Fibroblast of lung (primary cell): ENCODE results near the gene MORC4. TPM values are rescaled to one million over a fixed set of nuclear protein-coding genes. Genes with fewer than 3 reads are reported as not detected.

Experiments
- DNase-seq, 2 donors: peaks; one replicate each; pipeline versions ENCODE4 v3.0.0 to v3.0.0-alpha.2; 2010; ENCODE audit warnings: low read depth in 2 of 2
- H2AFZ ChIP-seq: 2 replicates; pipeline ENCODE4 v1.5.1; 2012; ENCODE audit warnings: low read length, control low read depth, inconsistent platforms
- H3K27ac ChIP-seq: 2 replicates; pipeline ENCODE4 v1.5.1; 2011; ENCODE audit warnings: low read length, control low read depth; ENCODE audit not compliant: insufficient read depth
- H3K27me3 ChIP-seq: 2 replicates; pipeline ENCODE4 v1.5.1; 2011; ENCODE audit warnings: mild to moderate bottlenecking, low read length; ENCODE audit not compliant: control insufficient read depth, insufficient read depth
- H3K36me3 ChIP-seq: 2 replicates; pipeline ENCODE4 v1.5.1; 2011; ENCODE audit warnings: low read length; ENCODE audit not compliant: control insufficient read depth, insufficient read depth
- H3K4me1 ChIP-seq: 2 replicates; pipeline ENCODE4 v1.5.1; 2011; ENCODE audit warnings: low read length; ENCODE audit not compliant: control insufficient read depth, insufficient read depth; ENCODE audit errors: extremely low read depth
- H3K4me2 ChIP-seq: 2 replicates; pipeline ENCODE4 v1.5.1; 2011; ENCODE audit warnings: low read length, control low read depth; ENCODE audit not compliant: insufficient read depth; ENCODE audit errors: extremely low read depth
- H3K4me3 ChIP-seq, 4 experiments: fragments of 200-600 bp in 1 of 4; sonication (generic) in 1 of 4; replicated peaks in 1 of 4; 2 replicates each; pipeline ENCODE4 v1.5.1; 2011 to 2016; ENCODE audit warnings: low read length in 4 of 4, low read depth in 3 of 4, mild to moderate bottlenecking in 3 of 4, control low read depth in 2 of 4, inconsistent platforms in 1 of 4, mixed read lengths in 1 of 4; ENCODE audit not compliant: insufficient read depth in 1 of 4; ENCODE audit errors: control extremely low read depth in 1 of 4
- H3K79me2 ChIP-seq: 2 replicates; pipeline ENCODE4 v1.5.1; 2012; ENCODE audit warnings: mild to moderate bottlenecking, low read length, inconsistent platforms; ENCODE audit not compliant: control insufficient read depth, insufficient read depth
- H3K9ac ChIP-seq: 2 replicates; pipeline ENCODE4 v1.5.1; 2011; ENCODE audit warnings: mild to moderate bottlenecking, low read length, control low read depth; ENCODE audit not compliant: insufficient read depth
- H3K9me3 ChIP-seq: 2 replicates; pipeline ENCODE4 v1.5.1; 2012; ENCODE audit warnings: low read depth, low read length; ENCODE audit not compliant: control insufficient read depth, insufficient read depth
- H4K20me1 ChIP-seq: 2 replicates; pipeline ENCODE4 v1.5.1; 2011; ENCODE audit warnings: low read length; ENCODE audit not compliant: control insufficient read depth, insufficient read depth; ENCODE audit errors: extremely low read depth
- EZH2 ChIP-seq: IDR thresholded peaks from 2 replicates; pipeline ENCODE4 v1.5.1; 2012; ENCODE audit warnings: low read length, control low read depth, mild to moderate bottlenecking; ENCODE audit errors: missing control alignments
- polyA plus RNA-seq, 2 donors: library from polyadenylated mRNA; depleted of rRNA in 1 of 2; stranded (reverse) in 1 of 2; unstranded in 1 of 2; fragments of >200 nt; gene quantifications; 2 replicates each; pipeline ENCODE4 v1.2.1, GENCODE V29; 2011 to 2012; ENCODE audit warnings: missing spikeins in 1 of 2
- total RNA-seq: library from RNA; depleted of rRNA; stranded (reverse); fragments of >200 nt; gene quantifications from 2 replicates; pipeline ENCODE4 v1.2.1, GENCODE V29; 2014
- TF ChIP-seq, protein P1 (sequence below), 2 donors: IDR thresholded peaks in 1 of 2; conservative IDR thresholded peaks in 1 of 2; 1 replicate in 1 of 2; 2 replicates in 1 of 2; pipeline ENCODE4 v1.5.1; 2011 to 2012; ENCODE audit warnings: low read length in 2 of 2, control low read depth in 1 of 2, inconsistent platforms in 1 of 2, low read depth in 1 of 2, mild to moderate bottlenecking in 1 of 2

MORC4 gene
- total and polyA plus RNA-seq, 2 donors (not counting 1 experiment from before 2014, with no cell fraction given), result 27.5 to 44.8 TPM

GRCh38 chrX:106891762-106892460 lies 108.1 kb downstream of the MORC4 start:
- Histone ChIP-seq H3K36me3 (no peaks in the 10 kb centered on the region), H2AFZ (no peak overlapping the region), H3K27me3 (no peaks in the 10 kb centered on the region), H4K20me1 (no peaks in the 10 kb centered on the region), H3K9ac (no peak overlapping the region), H3K9me3 (no peaks in the 10 kb centered on the region), H3K27ac (no peak overlapping the region), H3K79me2 (no peaks in the 10 kb centered on the region), H3K4me1 (peaks cover 6% of the 10 kb centered on the region), H3K4me2 (no peak overlapping the region), H3K4me3 (no peak overlapping the region)
- TF ChIP-seq, protein P1, sequence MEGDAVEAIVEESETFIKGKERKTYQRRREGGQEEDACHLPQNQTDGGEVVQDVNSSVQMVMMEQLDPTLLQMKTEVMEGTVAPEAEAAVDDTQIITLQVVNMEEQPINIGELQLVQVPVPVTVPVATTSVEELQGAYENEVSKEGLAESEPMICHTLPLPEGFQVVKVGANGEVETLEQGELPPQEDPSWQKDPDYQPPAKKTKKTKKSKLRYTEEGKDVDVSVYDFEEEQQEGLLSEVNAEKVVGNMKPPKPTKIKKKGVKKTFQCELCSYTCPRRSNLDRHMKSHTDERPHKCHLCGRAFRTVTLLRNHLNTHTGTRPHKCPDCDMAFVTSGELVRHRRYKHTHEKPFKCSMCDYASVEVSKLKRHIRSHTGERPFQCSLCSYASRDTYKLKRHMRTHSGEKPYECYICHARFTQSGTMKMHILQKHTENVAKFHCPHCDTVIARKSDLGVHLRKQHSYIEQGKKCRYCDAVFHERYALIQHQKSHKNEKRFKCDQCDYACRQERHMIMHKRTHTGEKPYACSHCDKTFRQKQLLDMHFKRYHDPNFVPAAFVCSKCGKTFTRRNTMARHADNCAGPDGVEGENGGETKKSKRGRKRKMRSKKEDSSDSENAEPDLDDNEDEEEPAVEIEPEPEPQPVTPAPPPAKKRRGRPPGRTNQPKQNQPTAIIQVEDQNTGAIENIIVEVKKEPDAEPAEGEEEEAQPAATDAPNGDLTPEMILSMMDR (conservative IDR thresholded peaks at IDR 0.05 in 1 of 2, IDR thresholded peaks at IDR 0.05 in 1 of 2; ENCODE audit: low read depth in 1 of 2, low read length in 2 of 2), result no peak
- TF ChIP-seq EZH2, result no peak
- DNase-seq, result no peak

Other genes with a start within 250 kb of the MORC4 start
- gene TBC1D8B, start 197.5 kb downstream of the MORC4 start, total RNA-seq, result 5.4 and 9.1 TPM in 2 replicates
- 8.7 and 15.4 TPM in 2 replicates for gene TBC1D8B, start 197.5 kb downstream of the MORC4 start, polyA plus RNA-seq
- not detected in 2 replicates for gene RIPPLY1, start 96.9 kb downstream of the MORC4 start, total RNA-seq
- not detected in 2 replicates for gene RIPPLY1, start 96.9 kb downstream of the MORC4 start, polyA plus RNA-seq
- not detected in 2 replicates for gene CLDN2, start 79.8 kb downstream of the MORC4 start, total RNA-seq
- gene CLDN2, start 79.8 kb downstream of the MORC4 start, polyA plus RNA-seq, result 0.02 TPM in 1 of 2 replicates, not detected in the other
- 12.6 and 13.2 TPM in 2 replicates for gene RBM41, start 118.6 kb upstream of the MORC4 start, total RNA-seq
- gene RBM41, start 118.6 kb upstream of the MORC4 start, polyA plus RNA-seq, result 6.8 and 9.1 TPM in 2 replicates
- under 0.01 TPM in 1 of 2 replicates, not detected in the other for gene NUP62CL, start 206.2 kb upstream of the MORC4 start, total RNA-seq
- gene NUP62CL, start 206.2 kb upstream of the MORC4 start, polyA plus RNA-seq, result not detected in 2 replicates
- gene DNAAF6, start 206.4 kb upstream of the MORC4 start, total RNA-seq, result not detected in 2 replicates
- not detected in 2 replicates for gene DNAAF6, start 206.4 kb upstream of the MORC4 start, polyA plus RNA-seq